ENCODE results near the gene SEC23A. TPM values are rescaled to one million over a fixed set of nuclear protein-coding genes. Genes with fewer than 3 reads are reported as not detected.

The SEC23A gene
- total and polyA plus RNA-seq, 2 of the 8 experiments (the other 6 are each of a cell fraction or from before 2014, with no cell fraction given): 30.9 to 58.2 TPM

DNA sequence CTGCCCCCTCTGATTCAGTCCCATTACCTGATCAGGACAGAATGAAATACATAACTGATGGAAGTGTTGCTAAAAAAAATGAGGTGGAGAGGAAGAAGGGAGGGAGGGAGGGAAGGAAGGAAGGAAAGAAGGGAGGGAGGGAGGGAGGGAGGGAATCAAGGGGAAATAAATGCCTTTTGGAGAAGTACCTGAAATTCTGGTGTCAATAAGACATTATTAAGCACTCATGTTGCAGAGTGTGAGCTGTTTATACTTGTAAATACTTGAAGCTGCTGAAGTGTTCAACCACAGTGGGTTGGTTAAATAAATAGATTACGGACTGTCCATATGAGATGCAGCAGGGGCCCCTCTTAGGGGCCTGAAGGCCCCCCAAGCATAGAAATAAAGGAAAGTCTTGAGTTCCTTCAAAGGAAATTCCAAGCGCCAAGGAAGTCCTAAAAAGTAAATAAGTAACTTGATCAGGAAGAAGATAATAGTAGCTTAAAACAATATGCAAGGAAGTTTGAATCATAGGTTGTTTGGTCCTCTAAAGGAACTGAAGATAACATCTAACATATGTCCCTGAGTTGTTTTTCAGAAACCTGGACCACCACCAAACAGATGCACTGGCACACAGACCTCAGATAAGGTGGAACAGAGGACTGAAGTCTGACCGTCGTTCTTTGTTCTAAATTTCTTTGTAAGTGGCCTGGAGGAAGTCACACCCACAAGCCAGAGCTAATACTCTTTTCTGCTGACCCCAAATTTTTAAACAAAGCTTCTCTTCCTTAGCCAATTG is 110.8 kb downstream of the SEC23A start:
- ChIA-PET CTCF (ENCODE audit: partially characterized antibody) (interaction anchor here (1.0 to 2.2 kb wide), 3 partner anchors 18 to 269 kb away, joined by 3 to 6 read pairs (median 4); no protein-coding TSS in a partner anchor), POLR2A (ENCODE audit: partially characterized antibody) (no interaction called here)
- no peaks in the 10 kb centered on the region for H3K27me3 ChIP-seq (replicated peaks in 1 of 4; ENCODE audit: control insufficient read depth in 3 of 4, extremely low read depth in 1 of 4, insufficient read depth in 3 of 4, low read length in 3 of 4)
- H3K79me2 ChIP-seq (ENCODE audit: control insufficient read depth in 1 of 2, insufficient read depth in 2 of 2, low read length in 2 of 2): no peaks in the 10 kb centered on the region
- H3K56ac ChIP-seq (replicated peaks; ENCODE audit: insufficient read length, low read depth, low read length): no peak overlapping the region
- no peak overlapping the region for H2BK5ac ChIP-seq (ENCODE audit: low read depth, low read length)
- no peaks in the 10 kb centered on the region for H3K23me2 ChIP-seq (ENCODE audit: low read depth, low read length)
- no peak overlapping the region for H3K4me2 ChIP-seq (ENCODE audit: insufficient read depth in 1 of 2, low read depth in 2 of 2, low read length in 2 of 2)
- no peaks in the 10 kb centered on the region for H3K4me1 ChIP-seq (replicated peaks in 1 of 4; ENCODE audit: control insufficient read depth in 3 of 4, insufficient read depth in 4 of 4, low read length in 3 of 4)
- no peak overlapping the region for H4K91ac ChIP-seq (replicated peaks; ENCODE audit: insufficient read length, low read length)
- no peak overlapping the region for H2AFZ ChIP-seq (ENCODE audit: low read length)
- FAIRE-seq (no peak), DNase-seq (ENCODE audit: low read depth in 1 of 2, low spot score in 2 of 2) (no peak)
- H2AK5ac ChIP-seq (ENCODE audit: low read depth, low read length): no peak overlapping the region
- no peaks in the 10 kb centered on the region for H3K36me3 ChIP-seq (ENCODE audit: control insufficient read depth in 2 of 4, insufficient read depth in 4 of 4, low read length in 3 of 4)
- no peak overlapping the region for H3K4me3 ChIP-seq (ENCODE audit: extremely low read depth in 1 of 4, insufficient read depth in 2 of 4, low read depth in 3 of 4, low read length in 4 of 4)
- no peak overlapping the region for H2BK120ac ChIP-seq (replicated peaks; ENCODE audit: low read depth, low read length)
- no peak overlapping the region for H2BK12ac ChIP-seq (ENCODE audit: low read depth, low read length)
- H4K8ac ChIP-seq (ENCODE audit: extremely low read depth, insufficient read depth, low read length): no peak overlapping the region
- H3K9ac ChIP-seq (replicated peaks in 1 of 4; ENCODE audit: extremely low read depth in 1 of 4, low read depth in 3 of 4, low read length in 3 of 4): no peak overlapping the region
- H3K79me1 ChIP-seq (ENCODE audit: low read depth, low read length): no peaks in the 10 kb centered on the region
- H4K20me1 ChIP-seq (replicated peaks in 1 of 2; ENCODE audit: control insufficient read depth in 1 of 2, insufficient read depth in 2 of 2, low read length in 2 of 2): no peaks in the 10 kb centered on the region
- H4K5ac ChIP-seq (ENCODE audit: insufficient read length, low read depth, low read length): no peak overlapping the region
- no peaks in the 10 kb centered on the region for H3K9me3 ChIP-seq (ENCODE audit: insufficient read depth in 2 of 2, low read depth in 1 of 2, low read length in 1 of 2)
- H3K4ac ChIP-seq (replicated peaks; ENCODE audit: insufficient read length, low read depth, low read length): no peak overlapping the region
- WGBS, 2 experiments (ENCODE audit: extremely low coverage in 1 of 2, insufficient coverage in 1 of 2, insufficient read length in 1 of 2, insufficient replicate concordance in 2 of 2, low coverage in 1 of 2, low lambda C conversion rate in 2 of 2, missing lambda C conversion rate in 1 of 2): 89% methylated on average over 4 of the region's 4 CpGs; no CpG with 5 or more reads in 1 of the 2 experiments
- no peak overlapping the region for H3K23ac ChIP-seq (ENCODE audit: insufficient read length)
- no peak overlapping the region for H2BK20ac ChIP-seq (ENCODE audit: low read length)
- H3K18ac ChIP-seq (ENCODE audit: extremely low read depth, low read length): no peak overlapping the region
- no peak overlapping the region for H3K14ac ChIP-seq (ENCODE audit: insufficient read length)
- H3K27ac ChIP-seq (ENCODE audit: low read depth, low read length): no peak overlapping the region
- H2BK15ac ChIP-seq (ENCODE audit: low read length): no peak overlapping the region
- TF ChIP-seq, protein P1, sequence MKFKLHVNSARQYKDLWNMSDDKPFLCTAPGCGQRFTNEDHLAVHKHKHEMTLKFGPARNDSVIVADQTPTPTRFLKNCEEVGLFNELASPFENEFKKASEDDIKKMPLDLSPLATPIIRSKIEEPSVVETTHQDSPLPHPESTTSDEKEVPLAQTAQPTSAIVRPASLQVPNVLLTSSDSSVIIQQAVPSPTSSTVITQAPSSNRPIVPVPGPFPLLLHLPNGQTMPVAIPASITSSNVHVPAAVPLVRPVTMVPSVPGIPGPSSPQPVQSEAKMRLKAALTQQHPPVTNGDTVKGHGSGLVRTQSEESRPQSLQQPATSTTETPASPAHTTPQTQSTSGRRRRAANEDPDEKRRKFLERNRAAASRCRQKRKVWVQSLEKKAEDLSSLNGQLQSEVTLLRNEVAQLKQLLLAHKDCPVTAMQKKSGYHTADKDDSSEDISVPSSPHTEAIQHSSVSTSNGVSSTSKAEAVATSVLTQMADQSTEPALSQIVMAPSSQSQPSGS (IDR thresholded peaks at IDR 0.05; ENCODE audit: low read length): no peak
- TF ChIP-seq HDAC6 (IDR thresholded peaks at IDR 0.05; ENCODE audit: low read depth, low read length) (no peak), FOSL1 (IDR thresholded peaks at IDR 0.05; ENCODE audit: insufficient read depth, low read depth, low read length) (no peak), RNF2 (IDR thresholded peaks at IDR 0.05; ENCODE audit: borderline replicate concordance, low read depth, low read length, missing control alignments, poor library complexity, severe bottlenecking) (no peak), KDM5A (IDR thresholded peaks at IDR 0.05; ENCODE audit: low read length) (no peak), HDAC2 (IDR thresholded peaks at IDR 0.05; ENCODE audit: borderline replicate concordance in 1 of 2, low read depth in 2 of 2, low read length in 2 of 2) (no peak), CBX8 (IDR thresholded peaks at IDR 0.05; ENCODE audit: borderline replicate concordance, low read depth, low read length) (no peak), BACH1 (IDR thresholded peaks at IDR 0.05; ENCODE audit: low read length) (no peak), SP4 (IDR thresholded peaks at IDR 0.05; ENCODE audit: low read length) (no peak), SP2 (IDR thresholded peaks at IDR 0.05; ENCODE audit: low read length) (no peak)

Data from H1 (cell line).